ENCODE results near the gene TSPAN14. TPM values are rescaled to one million over a fixed set of nuclear protein-coding genes. Genes with fewer than 3 reads are reported as not detected.

Gene TSPAN14
- polyA plus RNA-seq, 3 donors, result 84.9 to 97.4 (median 97.3) TPM

GRCh38 chr10:80580638-80581468, 126.7 kb downstream of the TSPAN14 start:
- DNase-seq, result no peak

GRCh38 chr10:80581469-80581835, 127.3 kb downstream of the TSPAN14 start:
- DNase-seq, result no peak

GRCh38 chr10:80582286-80582960, 128.3 kb downstream of the TSPAN14 start:
- no peak for DNase-seq

Other genes with a start within 250 kb of the TSPAN14 start
- 100 to 1,000 TPM; 127 to 139 (median 130) TPM for gene ANXA11, start 248.8 kb upstream of the TSPAN14 start, polyA plus RNA-seq (ENCODE audit: insufficient read length in 3 of 3)
- gene MAT1A, start 164.7 kb upstream of the TSPAN14 start, polyA plus RNA-seq (ENCODE audit: insufficient read length in 3 of 3), result 1 to 10 TPM; 1.0 to 1.5 (median 1.4) TPM
- gene DYDC1, start 97.6 kb upstream of the TSPAN14 start, polyA plus RNA-seq (ENCODE audit: insufficient read length in 3 of 3), result under 1 TPM; 0.23 to 0.64 (median 0.31) TPM
- gene DYDC2, start 97.5 kb upstream of the TSPAN14 start, polyA plus RNA-seq (ENCODE audit: insufficient read length in 3 of 3), result 1 to 10 TPM; 1.8 to 2.2 (median 1.9) TPM
- 100 to 1,000 TPM; 102 to 119 (median 105) TPM for gene PRXL2A, start 45.8 kb upstream of the TSPAN14 start, polyA plus RNA-seq (ENCODE audit: insufficient read length in 3 of 3)
- gene SH2D4B, start 83.6 kb downstream of the TSPAN14 start, polyA plus RNA-seq (ENCODE audit: insufficient read length in 3 of 3), result under 1 TPM; 0.07 to 0.20 (median 0.18) TPM